Left lung (tissue), 10 donors: ENCODE results near the gene STX3. TPM values are rescaled to one million over a fixed set of nuclear protein-coding genes. Genes with fewer than 3 reads are reported as not detected.

Experiments used
- ATAC-seq: fragments of 200-7000 bp; cut with Tn5 transposase; one replicate; pipeline ENCODE4 v1.9.1; 2020; ENCODE audit warnings: moderate library complexity
- DNase-seq, 4 donors: peaks; one replicate each; pipeline ENCODE4 v3.0.0-alpha.2; 2013 to 2020
- H3K27ac ChIP-seq, 2 donors: fragments of 200-600 bp; sonication (generic) in 1 of 2; one replicate each; pipeline versions ENCODE4 v1.5.0 to v1.8.0; 2020 to 2021
- H3K27me3 ChIP-seq, 2 donors: fragments of 200-600 bp; sonication (generic) in 1 of 2; one replicate each; pipeline versions ENCODE4 v1.5.0 to v1.8.0; 2020 to 2021
- H3K36me3 ChIP-seq, 2 donors: fragments of 200-600 bp; sonication (generic) in 1 of 2; one replicate each; pipeline versions ENCODE4 v1.5.0 to v1.8.0; 2020 to 2021
- H3K4me1 ChIP-seq, 2 donors: fragments of 200-600 bp; one replicate each; pipeline ENCODE4 v1.8.0; 2021
- H3K4me3 ChIP-seq, 2 donors: fragments of 200-600 bp; sonication (generic) in 1 of 2; one replicate each; pipeline versions ENCODE4 v1.5.0 to v1.8.0; 2020 to 2021; ENCODE audit warnings: mild to moderate bottlenecking in 1 of 2
- H3K9me3 ChIP-seq, 2 donors: fragments of 200-600 bp; sonication (generic) in 1 of 2; one replicate each; pipeline versions ENCODE4 v1.5.0 to v1.8.0; 2020 to 2021
- intact Hi-C, 2 donors: fragments of 100-400 bp; cut with DNase I; formaldehyde crosslinking; loops; one replicate each; pipeline versions ENCODE4 v1.11.2 to v1.14.2; 2022
- polyA plus RNA-seq, 6 donors: library from polyadenylated mRNA; unstranded; fragments of 120-200 nt; gene quantifications; one replicate each; pipeline ENCODE4 v1.2.1, GENCODE V29; 2013; ENCODE audit not compliant: insufficient read length in 6 of 6
- total RNA-seq, 2 donors: library from RNA; stranded (reverse); fragmentation: NEBNext Ultra II Directional; extraction: Animal tissue kit (Norgen Biotek cat#: 25700); gene quantifications; one replicate each; pipeline ENCODE4 v1.2.1, GENCODE V29; 2021
- TF ChIP-seq, protein P1 (sequence below), 2 donors: fragments of 200-600 bp; sonication (generic) in 1 of 2; IDR thresholded peaks; one replicate each; pipeline versions ENCODE4 v1.5.0 to v1.8.0; 2021; ENCODE audit warnings: antibody characterized with exemption in 2 of 2
- donor health status: DM: no; HTN: yes; CAD: no.
- donor health status: DM: no; HTN: no; CAD: no.

The STX3 gene
- total and polyA plus RNA-seq, 8 donors = 26.8 to 66.7 (median 31.2) TPM

DNA sequence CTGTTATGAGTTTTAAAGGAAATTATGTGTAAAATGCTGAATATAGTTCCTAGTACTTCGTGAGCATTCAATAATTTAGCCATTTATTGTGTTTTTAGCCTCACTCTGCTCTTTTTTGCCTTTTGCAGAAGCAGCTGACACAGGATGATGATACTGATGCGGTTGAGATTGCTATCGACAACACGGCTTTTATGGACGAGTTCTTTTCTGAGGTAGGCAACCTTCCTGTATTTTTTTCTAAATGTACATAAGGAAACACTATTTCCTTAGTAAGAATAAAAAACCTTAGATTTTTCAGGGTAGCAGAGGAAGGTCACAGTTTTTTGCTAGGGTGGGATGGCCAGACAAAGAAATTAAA, 17.9 kb downstream of the STX3 start:
- Histone ChIP-seq H3K4me3 (no peak overlapping the region), H3K9me3 (no peaks in the 10 kb centered on the region), H3K4me1 (peaks cover 4 to 82% of the 10 kb centered on the region in 2 donors), H3K36me3 (peaks cover 0 to 36% of the 10 kb centered on the region in 2 donors), H3K27ac (peak overlapping the region in 1 of 2 donors; percentile 96), H3K27me3 (no peaks in the 10 kb centered on the region)
- no peak for ATAC-seq
- no peak for DNase-seq
- intact Hi-C loops = no loop called here
- TF ChIP-seq, protein P1, sequence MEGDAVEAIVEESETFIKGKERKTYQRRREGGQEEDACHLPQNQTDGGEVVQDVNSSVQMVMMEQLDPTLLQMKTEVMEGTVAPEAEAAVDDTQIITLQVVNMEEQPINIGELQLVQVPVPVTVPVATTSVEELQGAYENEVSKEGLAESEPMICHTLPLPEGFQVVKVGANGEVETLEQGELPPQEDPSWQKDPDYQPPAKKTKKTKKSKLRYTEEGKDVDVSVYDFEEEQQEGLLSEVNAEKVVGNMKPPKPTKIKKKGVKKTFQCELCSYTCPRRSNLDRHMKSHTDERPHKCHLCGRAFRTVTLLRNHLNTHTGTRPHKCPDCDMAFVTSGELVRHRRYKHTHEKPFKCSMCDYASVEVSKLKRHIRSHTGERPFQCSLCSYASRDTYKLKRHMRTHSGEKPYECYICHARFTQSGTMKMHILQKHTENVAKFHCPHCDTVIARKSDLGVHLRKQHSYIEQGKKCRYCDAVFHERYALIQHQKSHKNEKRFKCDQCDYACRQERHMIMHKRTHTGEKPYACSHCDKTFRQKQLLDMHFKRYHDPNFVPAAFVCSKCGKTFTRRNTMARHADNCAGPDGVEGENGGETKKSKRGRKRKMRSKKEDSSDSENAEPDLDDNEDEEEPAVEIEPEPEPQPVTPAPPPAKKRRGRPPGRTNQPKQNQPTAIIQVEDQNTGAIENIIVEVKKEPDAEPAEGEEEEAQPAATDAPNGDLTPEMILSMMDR (IDR thresholded peaks at IDR 0.05) = no peak

DNA sequence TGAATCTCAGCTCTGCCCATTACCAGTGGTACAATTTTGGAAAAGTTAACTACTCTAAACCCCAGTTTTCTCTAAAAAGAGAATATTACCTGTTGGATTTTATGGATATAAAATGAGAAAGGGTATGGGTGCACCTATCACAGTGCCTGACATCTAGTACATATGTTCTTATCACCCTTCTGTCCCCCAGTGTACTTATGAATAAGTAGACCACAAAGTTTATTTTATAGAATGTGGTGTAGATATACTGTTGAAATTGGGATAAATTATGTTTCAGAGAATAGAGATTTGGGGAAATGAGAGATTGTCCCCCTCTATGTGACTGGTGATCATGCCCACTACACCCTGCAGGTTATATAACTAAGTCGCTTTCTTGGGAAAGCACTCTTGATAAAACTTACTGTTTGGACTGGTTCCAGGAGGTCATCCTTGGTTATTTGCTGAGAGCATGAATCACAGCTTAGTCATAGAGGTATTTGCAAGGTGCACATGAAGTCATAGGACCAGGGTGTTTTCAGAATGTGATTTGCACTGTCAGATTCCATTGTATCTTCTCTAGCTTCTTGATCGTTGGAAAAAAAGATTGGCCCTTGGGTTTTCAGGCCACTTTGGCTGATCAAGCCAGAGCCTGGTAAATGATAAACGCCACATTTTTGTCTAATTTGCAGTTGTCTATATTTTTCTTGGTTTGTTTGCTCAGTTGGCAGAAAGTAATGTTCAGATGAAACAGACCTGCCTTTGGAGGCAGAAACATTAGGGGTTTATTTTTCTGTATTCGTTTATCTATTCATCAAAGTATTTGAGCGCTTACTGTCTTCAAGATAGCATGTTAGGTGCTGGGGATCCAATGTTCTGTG, 21.3 kb downstream of the STX3 start:
- H3K27ac ChIP-seq = peak overlapping the region in 1 of 2 donors; percentile 96
- peak; percentile 75 for ATAC-seq
- no peak for DNase-seq

DNA sequence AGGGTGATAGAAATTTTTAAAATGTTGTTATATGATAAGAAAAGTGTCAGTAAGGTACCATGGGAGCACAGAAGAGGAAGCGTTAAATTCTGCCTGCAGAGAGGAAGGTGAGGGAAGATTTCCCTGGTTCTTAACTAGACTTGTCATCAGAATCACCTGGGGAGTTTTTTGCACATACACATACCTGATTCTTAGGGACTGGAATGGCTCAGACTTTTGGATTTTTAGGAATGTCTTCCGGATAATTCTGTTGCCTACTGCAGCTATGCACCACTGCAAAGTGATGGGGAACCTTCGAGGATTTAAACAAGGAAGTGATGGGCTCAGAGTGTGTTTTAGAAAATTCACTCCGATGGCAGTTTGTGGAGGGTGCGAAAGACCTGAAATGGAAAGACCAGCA, 21.9 kb downstream of the STX3 start:
- H3K27ac ChIP-seq = peak overlapping the region in 1 of 2 donors; percentile 96
- no peak overlapping the region for H3K4me3 ChIP-seq
- no peaks in the 10 kb centered on the region for H3K27me3 ChIP-seq
- intact Hi-C loops = no loop called here
- TF ChIP-seq, protein P1 (IDR thresholded peaks at IDR 0.05) = no peak
- H3K4me1 ChIP-seq = peaks cover 0 to 53% of the 10 kb centered on the region in 2 donors
- H3K36me3 ChIP-seq = peaks cover 0 to 52% of the 10 kb centered on the region in 2 donors
- DNase-seq (no peak), ATAC-seq (no peak)
- no peaks in the 10 kb centered on the region for H3K9me3 ChIP-seq

More for the DNA sequence above, 21.3 kb downstream of the STX3 start:
- Histone ChIP-seq H3K27me3 (no peaks in the 10 kb centered on the region), H3K9me3 (no peaks in the 10 kb centered on the region), H3K36me3 (peaks cover 0 to 52% of the 10 kb centered on the region in 2 donors), H3K4me3 (no peak overlapping the region), H3K4me1 (peaks cover 0 to 60% of the 10 kb centered on the region in 2 donors)
- TF ChIP-seq, protein P1 (IDR thresholded peaks at IDR 0.05) = no peak
- intact Hi-C loops = no loop called here

DNA sequence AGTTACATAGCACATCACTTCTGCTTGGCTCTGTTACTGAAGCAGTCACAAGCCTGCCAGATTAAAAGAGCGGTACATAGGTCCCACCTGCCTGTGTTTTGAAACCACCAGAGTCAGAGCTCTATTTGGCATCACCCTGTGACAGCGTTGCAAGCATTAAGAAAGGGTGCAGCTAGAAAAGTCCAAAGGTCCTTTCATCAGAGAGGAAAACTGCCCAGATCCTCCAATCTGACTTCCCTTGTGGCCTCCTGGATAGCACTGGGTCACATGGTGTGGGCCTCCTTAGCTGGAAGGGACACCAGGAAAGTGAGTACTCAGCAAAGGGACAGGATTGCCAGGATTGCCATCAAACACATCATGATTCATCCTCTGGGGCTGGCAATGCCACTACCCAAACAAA, 22.9 kb downstream of the STX3 start:
- peaks cover 0 to 44% of the 10 kb centered on the region in 2 donors for H3K4me1 ChIP-seq
- no peaks in the 10 kb centered on the region for H3K9me3 ChIP-seq
- H3K27me3 ChIP-seq = no peaks in the 10 kb centered on the region
- TF ChIP-seq, protein P1 (IDR thresholded peaks at IDR 0.05) = no peak
- no peak for DNase-seq
- intact Hi-C loops = no loop called here
- ATAC-seq = peak; percentile 48
- peak overlapping the region in 1 of 2 donors; percentile 50 for H3K27ac ChIP-seq
- H3K36me3 ChIP-seq = peaks cover 0 to 51% of the 10 kb centered on the region in 2 donors
- no peak overlapping the region for H3K4me3 ChIP-seq

DNA sequence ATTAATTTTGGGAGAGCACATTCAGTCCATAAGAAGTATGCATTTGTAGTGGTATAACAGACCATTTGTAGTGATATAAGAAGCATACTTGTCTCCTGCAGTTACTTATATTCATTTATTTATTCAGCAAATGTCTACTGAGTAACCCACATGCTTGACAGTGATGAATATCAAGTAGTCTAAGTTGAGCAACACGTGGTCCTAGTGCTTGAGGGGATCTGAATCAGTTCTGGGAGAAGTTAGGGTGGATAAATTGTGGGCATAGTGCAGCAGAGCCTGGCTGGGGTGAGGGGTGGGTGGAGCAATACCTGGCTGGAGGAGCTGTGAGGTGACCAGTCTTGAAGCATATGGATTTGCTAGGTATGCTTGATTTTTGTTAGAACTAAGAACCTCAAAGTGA, 24.3 kb downstream of the STX3 start:
- peaks cover 0 to 42% of the 10 kb centered on the region in 2 donors for H3K36me3 ChIP-seq
- DNase-seq (no peak), ATAC-seq (no peak)
- intact Hi-C loops = no loop called here
- no peaks in the 10 kb centered on the region for H3K9me3 ChIP-seq
- H3K27me3 ChIP-seq = no peaks in the 10 kb centered on the region
- H3K4me1 ChIP-seq = peaks cover 0 to 35% of the 10 kb centered on the region in 2 donors
- H3K27ac ChIP-seq = no peak overlapping the region
- TF ChIP-seq, protein P1 (IDR thresholded peaks at IDR 0.05) = no peak
- no peak overlapping the region for H3K4me3 ChIP-seq
